Activated CD4-positive, alpha-beta memory T cell treated with anti-CD3 and anti-CD28 coated beads for 36 hours (primary cell): ENCODE results near the gene SHC3. TPM values are rescaled to one million over a fixed set of nuclear protein-coding genes. Genes with fewer than 3 reads are reported as not detected.
A peak's percentile ranks its signal among the peaks of the same experiment; 100 is the strongest.

Experiments used
- CTCF ChIA-PET: fragments of 350-600 bp; sonication (Branson Sonifier 250); formaldehyde crosslinking; loops from one replicate; lab custom pipeline; 2021; ENCODE audit warnings: antibody characterized with exemption, inconsistent platforms; lab: Charles Lee
- POLR2A ChIA-PET: fragments of 350-600 bp; sonication (Branson Sonifier 250); formaldehyde crosslinking; loops from one replicate; lab custom pipeline; 2021; ENCODE audit warnings: antibody characterized with exemption; lab: Charles Lee
- DNase-seq: peaks from one replicate; pipeline ENCODE4 v3.0.0-alpha.2; 2020
- H3K27ac Mint-ChIP-seq: one replicate; pipeline ENCODE4 v1.8.0; 2021; ENCODE audit warnings: mixed read lengths
- H3K27me3 Mint-ChIP-seq: one replicate; pipeline ENCODE4 v1.8.0; 2021; ENCODE audit warnings: mixed read lengths
- H3K36me3 Mint-ChIP-seq: one replicate; pipeline ENCODE4 v1.8.0; 2021; ENCODE audit warnings: mixed read lengths
- H3K4me1 Mint-ChIP-seq: one replicate; pipeline ENCODE4 v1.8.0; 2021; ENCODE audit warnings: low read depth, mixed read lengths
- H3K4me3 Mint-ChIP-seq: one replicate; pipeline ENCODE4 v1.8.0; 2021; ENCODE audit warnings: mild to moderate bottlenecking, mixed read lengths
- H3K9me3 Mint-ChIP-seq: one replicate; pipeline ENCODE4 v1.8.0; 2021; ENCODE audit warnings: mixed read lengths
- intact Hi-C: fragments of 100-400 bp; cut with micrococcal nuclease; formaldehyde crosslinking; loops from one replicate; pipeline ENCODE4 v1.15.1; 2023
- total RNA-seq, 2 experiments: library from RNA; stranded (reverse); gene quantifications; one replicate each; pipeline ENCODE4 v1.2.3, GENCODE V29; 2021

SHC3 gene
- total RNA-seq, 2 experiments from 2014 or later = not detected

- ChIA-PET POLR2A (interaction anchor here (0.6 kb wide), 1 partner anchor 227 kb away, joined by 5 read pairs; no protein-coding TSS in a partner anchor), CTCF (no interaction called here)
- H3K4me1 Mint-ChIP-seq = peaks cover 16% of the 10 kb centered on the region
- H3K27ac Mint-ChIP-seq = no peak overlapping the region
- DNase-seq = peak; percentile 77
- no peaks in the 10 kb centered on the region for H3K9me3 Mint-ChIP-seq
- H3K27me3 Mint-ChIP-seq = peaks cover 57% of the 10 kb centered on the region
- peak overlapping the region; percentile 6 for H3K4me3 Mint-ChIP-seq
- H3K36me3 Mint-ChIP-seq = no peaks in the 10 kb centered on the region
- intact Hi-C loops = loop anchor here (2.0 kb wide), 2 partner anchors 25 to 95 kb away; no protein-coding TSS in a partner anchor
These were observed 1.5 kb upstream of the SHC3 start for GRCh38 chr9:89179895-89180734.

- H3K36me3 Mint-ChIP-seq = no peaks in the 10 kb centered on the region
- no peaks in the 10 kb centered on the region for H3K9me3 Mint-ChIP-seq
- H3K4me1 Mint-ChIP-seq = peaks cover 16% of the 10 kb centered on the region
- H3K4me3 Mint-ChIP-seq = peak overlapping the region; percentile 6
- no peak for DNase-seq
- intact Hi-C loops = no loop called here
- H3K27ac Mint-ChIP-seq = no peak overlapping the region
- ChIA-PET POLR2A (no interaction called here), CTCF (no interaction called here)
- H3K27me3 Mint-ChIP-seq = peaks cover 57% of the 10 kb centered on the region
These were observed 899 bp upstream of the SHC3 start for GRCh38 chr9:89179540-89179894.

GRCh38 chr9:89178830-89179539 lies 367 bp upstream of the SHC3 start:
- no peak overlapping the region for H3K4me3 Mint-ChIP-seq
- peaks cover 55% of the 10 kb centered on the region for H3K27me3 Mint-ChIP-seq
- no peak overlapping the region for H3K27ac Mint-ChIP-seq
- POLR2A ChIA-PET = no interaction called here
- CTCF ChIA-PET = no interaction called here
- no peaks in the 10 kb centered on the region for H3K9me3 Mint-ChIP-seq
- intact Hi-C loops = no loop called here
- DNase-seq = no peak
- no peaks in the 10 kb centered on the region for H3K36me3 Mint-ChIP-seq
- H3K4me1 Mint-ChIP-seq = peaks cover 16% of the 10 kb centered on the region

- Mint-ChIP-seq H3K4me3 (no peak overlapping the region), H3K36me3 (no peaks in the 10 kb centered on the region), H3K4me1 (peaks cover 16% of the 10 kb centered on the region), H3K27me3 (peaks cover 62% of the 10 kb centered on the region), H3K9me3 (no peaks in the 10 kb centered on the region), H3K27ac (no peak overlapping the region)
- ChIA-PET POLR2A (no interaction called here), CTCF (no interaction called here)
- no peak for DNase-seq
- intact Hi-C loops = no loop called here
These were observed 1.3 kb downstream of the SHC3 start for GRCh38 chr9:89177012-89177943.

- Mint-ChIP-seq H3K27ac (no peak overlapping the region), H3K4me3 (no peak overlapping the region), H3K27me3 (peaks cover 54% of the 10 kb centered on the region), H3K9me3 (no peaks in the 10 kb centered on the region), H3K4me1 (peaks cover 16% of the 10 kb centered on the region), H3K36me3 (no peaks in the 10 kb centered on the region)
- DNase-seq = no peak
- ChIA-PET POLR2A (no interaction called here), CTCF (no interaction called here)
- intact Hi-C loops = no loop called here
These were observed 2.8 kb downstream of the SHC3 start for GRCh38 chr9:89175828-89176261.

- Mint-ChIP-seq H3K36me3 (no peaks in the 10 kb centered on the region), H3K27me3 (peaks cover 38% of the 10 kb centered on the region), H3K27ac (no peak overlapping the region), H3K9me3 (no peaks in the 10 kb centered on the region), H3K4me3 (no peak overlapping the region), H3K4me1 (peaks cover 4% of the 10 kb centered on the region)
- intact Hi-C loops = no loop called here
- DNase-seq = no peak
- ChIA-PET CTCF (no interaction called here), POLR2A (no interaction called here)
These were observed 4.3 kb downstream of the SHC3 start for GRCh38 chr9:89174291-89174690.

GRCh38 chr9:89173072-89173471 lies 5.5 kb downstream of the SHC3 start:
- Mint-ChIP-seq H3K4me1 (no peaks in the 10 kb centered on the region), H3K36me3 (no peaks in the 10 kb centered on the region), H3K4me3 (no peak overlapping the region), H3K27ac (no peak overlapping the region), H3K27me3 (peaks cover 31% of the 10 kb centered on the region), H3K9me3 (no peaks in the 10 kb centered on the region)
- DNase-seq = no peak
- intact Hi-C loops = no loop called here
- CTCF ChIA-PET = no interaction called here
- POLR2A ChIA-PET = no interaction called here

GRCh38 chr9:89172398-89172797 lies 6.2 kb downstream of the SHC3 start:
- Mint-ChIP-seq H3K4me1 (no peaks in the 10 kb centered on the region), H3K27ac (no peak overlapping the region), H3K27me3 (peaks cover 28% of the 10 kb centered on the region), H3K4me3 (no peak overlapping the region), H3K36me3 (no peaks in the 10 kb centered on the region), H3K9me3 (no peaks in the 10 kb centered on the region)
- POLR2A ChIA-PET = no interaction called here
- intact Hi-C loops = no loop called here
- CTCF ChIA-PET = no interaction called here
- DNase-seq = no peak

GRCh38 chr9:89171693-89172092 lies 6.9 kb downstream of the SHC3 start:
- Mint-ChIP-seq H3K9me3 (no peaks in the 10 kb centered on the region), H3K4me3 (no peak overlapping the region), H3K36me3 (no peaks in the 10 kb centered on the region), H3K27me3 (peaks cover 21% of the 10 kb centered on the region), H3K4me1 (no peaks in the 10 kb centered on the region), H3K27ac (no peak overlapping the region)
- CTCF ChIA-PET = interaction anchor here (1.2 kb wide), 1 partner anchor 107 kb away, joined by 3 read pairs; no protein-coding TSS in a partner anchor
- intact Hi-C loops = no loop called here
- POLR2A ChIA-PET = no interaction called here
- no peak for DNase-seq

- H3K4me1 Mint-ChIP-seq = no peaks in the 10 kb centered on the region
- no peak for DNase-seq
- no peaks in the 10 kb centered on the region for H3K9me3 Mint-ChIP-seq
- peaks cover 20% of the 10 kb centered on the region for H3K27me3 Mint-ChIP-seq
- ChIA-PET POLR2A (no interaction called here), CTCF (interaction anchor here (1.2 kb wide), 1 partner anchor 107 kb away, joined by 3 read pairs; no protein-coding TSS in a partner anchor)
- H3K27ac Mint-ChIP-seq = no peak overlapping the region
- no peak overlapping the region for H3K4me3 Mint-ChIP-seq
- intact Hi-C loops = no loop called here
- no peaks in the 10 kb centered on the region for H3K36me3 Mint-ChIP-seq
These were observed 7.4 kb downstream of the SHC3 start for GRCh38 chr9:89171231-89171630.

GRCh38 chr9:89168901-89169813 lies 9.5 kb downstream of the SHC3 start:
- Mint-ChIP-seq H3K27me3 (peaks cover 9% of the 10 kb centered on the region), H3K9me3 (no peaks in the 10 kb centered on the region), H3K36me3 (no peaks in the 10 kb centered on the region), H3K4me1 (no peaks in the 10 kb centered on the region), H3K27ac (no peak overlapping the region), H3K4me3 (no peak overlapping the region)
- POLR2A ChIA-PET = no interaction called here
- CTCF ChIA-PET = interaction anchor here (0.7 kb wide), 1 partner anchor 865 kb away, joined by 4 read pairs; no protein-coding TSS in a partner anchor
- no peak for DNase-seq
- intact Hi-C loops = no loop called here
